ENCODE results near the gene ZNF467.

DNA sequence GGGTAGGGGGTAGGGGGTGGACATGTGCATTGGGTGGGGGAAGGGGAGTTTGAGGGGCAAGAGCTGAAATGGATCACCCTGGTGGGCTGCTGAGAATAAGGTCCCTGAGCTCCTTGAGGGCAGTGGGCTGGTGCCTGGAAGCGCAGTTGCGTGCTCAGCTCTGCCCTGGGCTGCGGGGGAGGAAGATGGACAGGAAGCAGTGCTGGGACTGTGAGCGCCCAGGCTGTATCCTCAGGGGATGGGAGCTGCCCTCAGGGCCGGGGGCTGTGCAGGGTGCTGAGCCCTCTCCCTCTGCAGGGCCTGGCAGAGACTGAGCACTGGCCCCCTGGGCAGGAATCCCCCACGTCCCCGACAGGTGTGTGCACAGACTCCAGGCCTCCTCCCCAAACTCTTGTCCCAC lies 24.4 kb upstream of the ZNF467 start:
- TF ChIP-seq EP300 (IDR thresholded peaks at IDR 0.05) (no peak), POLR2A (IDR thresholded peaks at IDR 0.05) (no peak), POLR2AphosphoS5 (IDR thresholded peaks at IDR 0.05) (no peak)
